AG20443 (cell line): ENCODE measurements around the gene TXNL4A.

ENCODE experiments used
- DNase-seq: peaks from one replicate; pipeline ENCODE4 v3.0.0; 2012; ENCODE audit warnings: low spot score, mixed read lengths

Gene TXNL4A

DNA sequence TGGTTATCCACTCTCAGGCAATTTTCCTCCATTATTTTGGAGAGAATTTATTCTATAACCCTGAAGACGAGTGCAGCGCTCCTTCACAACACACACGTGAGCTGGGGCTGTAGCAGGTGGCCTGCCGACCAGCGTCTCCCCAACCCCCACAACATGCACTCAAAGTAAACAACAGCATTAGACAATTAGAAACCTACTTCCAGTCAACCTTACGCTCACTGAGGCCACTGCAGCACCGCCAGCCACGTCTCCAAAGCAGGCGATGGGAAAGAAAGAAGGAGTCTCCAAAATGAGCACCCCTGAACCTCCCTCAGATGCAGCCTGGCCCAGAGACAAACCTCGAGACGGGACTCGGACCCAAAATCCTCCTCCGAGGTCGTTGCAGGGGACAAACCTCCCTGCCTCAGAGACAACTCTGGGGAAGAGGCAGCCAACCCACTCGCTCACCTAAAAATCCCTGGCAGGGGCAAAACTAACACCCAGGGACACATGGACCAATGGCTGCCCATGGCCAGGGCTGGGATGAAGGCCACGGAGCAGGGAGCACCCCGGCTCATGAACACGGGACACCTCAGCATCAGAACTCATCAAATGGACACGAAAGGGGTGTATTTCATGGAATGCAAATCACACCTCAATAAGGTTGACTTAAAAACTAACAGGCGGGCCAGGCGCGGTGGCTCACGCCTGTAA lies 39.5 kb downstream of the TXNL4A start:
- no peak for DNase-seq

DNA sequence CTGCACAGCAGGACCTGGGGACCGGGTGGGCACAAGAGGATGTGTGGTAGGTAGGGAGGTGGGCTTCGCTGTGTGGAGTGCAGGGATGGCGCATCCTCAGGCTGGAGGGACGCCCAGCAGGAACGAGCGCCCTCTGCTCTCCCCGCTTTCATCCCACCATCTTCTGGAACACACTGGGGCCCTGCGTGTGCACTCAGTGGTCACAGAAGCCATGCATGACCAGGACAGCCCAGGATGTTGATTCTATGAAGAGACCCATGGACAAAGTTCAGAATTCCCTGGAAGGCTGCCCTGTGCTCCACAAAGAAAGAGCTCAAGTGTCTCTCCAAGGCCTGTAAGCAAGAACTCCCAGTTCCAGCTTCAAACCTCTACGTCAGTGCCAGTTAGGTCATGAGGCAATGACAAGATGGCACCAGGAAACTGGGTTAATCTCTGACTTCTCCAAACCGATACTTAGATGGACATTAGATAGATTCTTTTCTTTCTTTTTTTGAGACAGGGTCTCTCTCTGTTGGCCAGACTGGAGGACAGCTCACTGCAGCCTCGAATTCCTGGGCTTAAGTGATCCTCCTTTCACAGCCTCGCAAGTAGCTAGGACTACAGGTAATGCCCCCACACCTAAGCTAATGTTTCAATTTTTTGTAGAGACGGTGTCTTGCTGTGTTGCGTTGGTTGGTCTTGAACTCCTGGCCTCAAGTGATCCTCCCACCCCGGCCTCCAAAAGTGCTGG lies 40.3 kb downstream of the TXNL4A start:
- DNase-seq: no peak

- peak; percentile 42 for DNase-seq
Observed at GRCh38 chr18:79947054-79947755, 41.2 kb downstream of the TXNL4A start.

GRCh38 chr18:79945118-79946042 lies 43.0 kb downstream of the TXNL4A start:
- no peak for DNase-seq

DNA sequence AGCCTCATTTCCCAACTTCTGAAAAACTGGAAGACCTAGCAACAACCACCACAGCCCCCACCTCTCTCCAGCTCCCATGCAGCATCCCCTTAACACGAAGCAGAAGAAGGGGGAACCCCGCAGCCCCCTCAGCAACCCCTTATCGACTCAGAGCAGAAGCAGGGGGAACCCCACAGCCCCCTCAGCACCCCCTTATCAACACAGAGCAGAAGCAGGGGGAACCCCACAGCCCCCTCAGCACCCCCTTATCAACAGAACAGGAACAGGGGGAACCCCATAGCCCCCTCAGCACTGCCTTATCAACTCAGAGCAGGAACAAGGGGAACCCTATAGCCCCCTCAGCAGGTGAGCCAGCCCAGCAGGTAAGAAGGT lies 43.6 kb downstream of the TXNL4A start:
- DNase-seq: no peak

DNA sequence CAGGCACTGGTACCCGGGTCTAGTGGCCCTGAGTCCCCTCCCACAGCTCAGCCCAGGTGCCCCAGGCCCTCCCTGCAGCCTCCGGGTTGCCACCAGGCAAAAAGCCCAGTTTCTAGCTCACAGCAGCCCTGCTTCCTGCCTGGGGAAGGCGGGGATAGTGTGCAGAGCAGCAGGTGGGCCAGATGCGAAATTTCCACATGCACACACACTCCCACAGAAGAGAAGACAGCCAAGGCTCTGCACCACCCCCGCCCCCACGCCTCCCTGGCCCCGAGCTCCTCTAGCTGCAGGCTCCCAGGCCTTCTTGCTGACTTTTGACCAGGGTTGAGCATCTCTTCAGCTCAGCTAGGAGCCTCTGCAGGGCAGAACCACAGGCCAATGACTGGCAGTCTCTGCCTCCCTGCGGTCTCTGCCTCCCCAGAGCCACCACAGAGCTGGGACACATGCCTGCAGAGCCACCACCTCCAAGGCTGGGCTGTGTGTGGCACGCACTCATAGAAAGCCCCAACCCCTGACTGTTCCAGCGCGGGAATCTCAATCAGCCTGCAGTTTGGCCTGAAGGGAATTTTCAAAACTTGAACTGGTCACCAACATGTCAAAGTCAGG lies 44.1 kb downstream of the TXNL4A start:
- DNase-seq: no peak

DNA sequence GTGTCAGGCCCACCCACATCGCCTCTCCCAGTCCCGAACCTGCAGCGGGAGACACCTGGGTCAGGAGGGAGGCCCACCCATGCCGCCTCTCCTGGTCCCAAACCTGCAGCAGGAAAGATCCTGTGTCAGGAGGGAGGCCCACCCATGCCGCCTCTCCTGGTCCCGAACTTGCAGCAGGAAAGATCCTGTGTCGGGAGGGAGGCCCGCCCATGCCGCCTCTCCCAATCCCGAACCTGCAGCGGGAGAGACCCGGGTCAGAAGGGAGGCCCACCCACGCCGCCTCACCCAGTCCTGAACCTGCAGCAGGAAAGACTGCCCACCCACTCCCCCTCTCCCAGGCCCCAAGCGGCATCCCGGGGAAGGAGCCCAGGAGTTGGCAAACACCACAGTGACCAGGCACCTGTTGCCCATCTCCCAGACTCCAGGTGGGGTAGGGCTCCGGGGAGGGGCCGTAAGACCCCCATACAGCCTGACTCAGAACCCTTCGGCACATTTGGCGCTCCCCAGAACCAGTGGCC lies 44.7 kb downstream of the TXNL4A start:
- DNase-seq: no peak

DNA sequence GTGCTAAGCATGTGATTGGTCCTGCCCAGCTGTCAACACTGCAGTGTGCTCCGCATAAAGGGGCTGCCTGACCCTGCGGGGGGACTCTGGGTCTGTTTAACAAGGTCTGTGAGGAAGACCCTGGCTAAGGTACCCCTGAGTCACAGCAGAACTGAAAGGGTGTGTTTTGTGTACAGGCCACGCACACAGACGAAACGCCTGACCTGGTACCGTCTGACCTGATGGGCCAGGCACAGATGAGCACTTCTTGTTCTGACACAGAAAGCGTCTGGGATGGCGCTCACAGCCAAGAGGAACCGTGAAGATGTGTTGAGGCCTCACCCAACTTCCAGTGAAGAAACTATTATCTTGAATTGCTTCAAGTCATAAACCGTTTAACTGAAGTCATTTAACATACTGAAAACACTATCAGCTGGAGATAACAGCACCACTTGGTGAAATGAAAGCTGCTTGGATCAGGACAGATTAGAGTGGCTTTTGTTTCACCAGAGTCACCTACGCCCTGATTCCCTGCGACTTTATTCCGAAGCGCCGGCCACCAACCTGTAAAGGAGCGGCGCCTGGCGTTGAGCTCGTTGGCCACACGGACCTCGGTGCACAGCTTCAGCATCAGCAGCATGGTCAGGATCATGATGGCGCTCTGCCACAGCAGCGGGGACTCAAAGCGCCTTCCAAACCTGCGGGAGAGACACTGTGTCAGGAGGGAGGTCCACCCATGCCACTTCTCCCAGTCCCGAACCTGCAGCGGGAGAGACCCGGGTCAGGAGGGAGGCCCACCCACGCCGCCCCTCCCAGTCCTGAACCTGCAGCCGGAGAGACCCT lies 45.4 kb downstream of the TXNL4A start:
- no peak for DNase-seq

GRCh38 chr18:79942211-79942610 lies 46.2 kb downstream of the TXNL4A start:
- no peak for DNase-seq

DNA sequence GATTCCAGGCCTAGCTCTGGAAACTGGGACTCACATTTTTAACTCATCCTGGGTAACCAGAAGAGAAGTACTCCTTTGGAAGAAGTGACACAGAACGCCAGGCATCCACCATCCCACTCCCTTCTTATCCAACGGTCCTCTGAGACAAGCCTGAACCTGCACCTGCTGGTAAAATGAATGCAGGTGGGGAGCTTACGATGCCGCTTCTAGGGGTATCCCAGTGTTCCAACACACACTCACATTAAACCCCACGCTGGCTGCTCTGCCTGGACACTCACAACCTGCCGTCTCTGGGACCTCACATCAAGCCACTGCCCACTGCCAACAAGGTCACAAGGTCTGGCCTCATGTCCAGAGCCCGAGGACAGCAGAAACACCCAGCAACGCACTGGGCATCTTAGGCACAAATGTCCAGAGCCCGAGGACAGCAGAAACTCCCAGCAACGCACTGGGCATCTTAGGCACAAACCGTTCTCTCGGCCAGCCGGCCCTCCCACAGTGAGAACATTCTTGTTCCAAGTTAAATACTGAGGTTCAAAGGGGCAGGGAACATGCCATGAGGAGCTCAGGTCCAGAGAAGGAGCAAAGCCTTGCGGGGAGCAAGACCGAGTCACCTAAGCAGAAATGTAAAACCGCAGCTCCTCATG lies 46.8 kb downstream of the TXNL4A start:
- no peak for DNase-seq

- DNase-seq: no peak
Observed at GRCh38 chr18:79940814-79941472, 47.4 kb downstream of the TXNL4A start.

GRCh38 chr18:79940126-79940813 lies 48.1 kb downstream of the TXNL4A start:
- no peak for DNase-seq

GRCh38 chr18:79939096-79939495 lies 49.3 kb downstream of the TXNL4A start:
- DNase-seq: no peak

GRCh38 chr18:79938196-79938595 lies 50.2 kb downstream of the TXNL4A start:
- DNase-seq: no peak

DNA sequence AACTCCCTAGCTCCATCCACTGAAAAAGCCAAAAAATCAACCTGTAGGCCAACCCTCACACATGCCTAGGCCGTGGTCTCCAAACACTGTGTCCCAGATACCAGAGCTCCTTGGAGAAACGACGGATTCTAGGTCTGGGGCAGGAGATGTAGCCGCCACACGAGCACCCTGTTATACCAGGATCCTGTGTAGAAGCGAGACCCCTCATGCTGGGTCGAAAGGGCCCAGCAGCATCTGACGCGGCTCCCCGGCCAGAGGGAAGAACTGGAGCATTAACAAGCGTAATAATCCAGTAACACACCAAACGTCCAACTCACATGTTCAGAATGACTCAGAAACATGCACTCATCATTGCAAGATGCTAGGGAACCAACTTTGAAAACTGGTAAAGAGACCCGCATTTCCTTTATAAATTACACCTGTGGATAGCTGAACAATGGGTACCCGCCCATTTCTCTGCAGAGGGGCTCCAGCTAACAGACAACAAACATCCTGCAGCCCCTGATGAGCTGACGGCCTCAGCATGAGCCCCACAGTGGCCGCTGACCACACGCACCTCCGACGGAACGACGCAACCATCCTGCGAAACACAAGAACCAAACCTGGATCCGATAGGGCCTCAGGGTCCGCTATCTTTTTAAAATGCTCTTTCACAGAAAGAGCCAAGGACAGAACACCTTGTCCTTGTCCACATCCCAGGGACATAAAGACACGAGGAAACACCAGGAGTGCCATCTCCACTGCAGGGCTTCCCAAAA lies 51.1 kb downstream of the TXNL4A start:
- DNase-seq: no peak

DNA sequence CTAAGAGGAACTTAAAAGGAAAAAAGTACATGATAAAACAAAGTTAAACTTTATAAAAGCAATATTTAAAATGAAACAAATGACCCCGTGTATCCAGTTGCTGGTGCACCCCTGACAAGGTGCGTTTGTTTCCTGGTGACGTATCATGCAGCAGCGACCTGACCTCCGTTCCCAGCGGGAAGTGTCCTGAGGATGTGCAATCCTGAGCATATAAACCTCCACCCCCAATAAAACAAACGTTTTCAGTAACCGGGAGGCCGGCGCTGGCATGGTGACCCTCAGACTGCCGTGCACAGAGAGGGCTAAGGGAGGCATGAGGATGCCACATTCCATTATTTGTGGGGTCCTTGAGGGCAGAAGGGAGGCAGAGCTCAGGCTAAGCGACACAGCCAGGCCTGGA lies 51.7 kb downstream of the TXNL4A start:
- no peak for DNase-seq

DNA sequence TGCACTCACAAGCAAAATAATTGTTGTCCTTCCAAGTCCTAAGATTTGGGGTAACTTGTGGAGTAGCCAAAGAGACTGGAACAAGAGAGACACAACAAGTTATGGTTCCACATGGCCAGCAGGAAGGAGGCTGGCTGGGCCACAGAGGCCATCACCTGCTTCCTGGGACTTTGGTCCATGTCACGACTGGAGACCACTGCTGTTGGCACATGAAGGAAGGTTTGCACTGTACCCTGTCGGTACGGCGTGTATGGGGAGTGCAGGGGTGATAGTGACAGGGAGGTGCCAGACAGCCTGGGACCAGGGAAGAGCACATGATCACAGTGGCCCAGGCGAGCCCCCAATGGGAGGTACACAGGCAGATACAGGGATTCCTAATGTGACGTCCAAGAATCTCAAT lies 52.4 kb downstream of the TXNL4A start:
- DNase-seq: no peak

- DNase-seq: no peak
Observed at GRCh38 chr18:79935499-79935898, 52.9 kb downstream of the TXNL4A start.
